Measurements from ENCODE around the gene IL1R1.

DNA sequence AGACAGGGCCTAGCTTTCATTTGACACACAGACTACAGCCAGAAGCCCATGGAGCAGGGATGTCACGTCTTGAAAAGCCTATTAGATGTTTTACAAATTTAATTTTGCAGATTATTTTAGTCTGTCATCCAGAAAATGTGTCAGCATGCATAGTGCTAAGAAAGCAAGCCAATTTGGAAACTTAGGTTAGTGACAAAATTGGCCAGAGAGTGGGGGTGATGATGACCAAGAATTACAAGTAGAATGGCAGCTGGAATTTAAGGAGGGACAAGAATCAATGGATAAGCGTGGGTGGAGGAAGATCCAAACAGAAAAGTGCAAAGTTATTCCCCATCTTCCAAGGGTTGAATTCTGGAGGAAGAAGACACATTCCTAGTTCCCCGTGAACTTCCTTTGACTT, 36.5 kb downstream of the IL1R1 start:
- TF ChIP-seq, protein P1, sequence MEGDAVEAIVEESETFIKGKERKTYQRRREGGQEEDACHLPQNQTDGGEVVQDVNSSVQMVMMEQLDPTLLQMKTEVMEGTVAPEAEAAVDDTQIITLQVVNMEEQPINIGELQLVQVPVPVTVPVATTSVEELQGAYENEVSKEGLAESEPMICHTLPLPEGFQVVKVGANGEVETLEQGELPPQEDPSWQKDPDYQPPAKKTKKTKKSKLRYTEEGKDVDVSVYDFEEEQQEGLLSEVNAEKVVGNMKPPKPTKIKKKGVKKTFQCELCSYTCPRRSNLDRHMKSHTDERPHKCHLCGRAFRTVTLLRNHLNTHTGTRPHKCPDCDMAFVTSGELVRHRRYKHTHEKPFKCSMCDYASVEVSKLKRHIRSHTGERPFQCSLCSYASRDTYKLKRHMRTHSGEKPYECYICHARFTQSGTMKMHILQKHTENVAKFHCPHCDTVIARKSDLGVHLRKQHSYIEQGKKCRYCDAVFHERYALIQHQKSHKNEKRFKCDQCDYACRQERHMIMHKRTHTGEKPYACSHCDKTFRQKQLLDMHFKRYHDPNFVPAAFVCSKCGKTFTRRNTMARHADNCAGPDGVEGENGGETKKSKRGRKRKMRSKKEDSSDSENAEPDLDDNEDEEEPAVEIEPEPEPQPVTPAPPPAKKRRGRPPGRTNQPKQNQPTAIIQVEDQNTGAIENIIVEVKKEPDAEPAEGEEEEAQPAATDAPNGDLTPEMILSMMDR (IDR thresholded peaks at IDR 0.05), result no peak
- no peak for TF ChIP-seq POLR2A (IDR thresholded peaks at IDR 0.05)
